NT2/D1 (cell line): Measurements from ENCODE around the gene ORAI2.

Experiments
- DNase-seq: peaks from one replicate; pipeline ENCODE4 v3.0.0-alpha.2; 2011; ENCODE audit warnings: low read depth, low spot score
- H3K27me3 ChIP-seq: 2 replicates; pipeline ENCODE4 v1.6.0; 2011; ENCODE audit warnings: mild to moderate bottlenecking; ENCODE audit not compliant: insufficient read length, insufficient read depth
- H3K36me3 ChIP-seq: 2 replicates; pipeline ENCODE4 v1.6.1; 2011; ENCODE audit warnings: mild to moderate bottlenecking, low read length, mixed read lengths; ENCODE audit not compliant: insufficient read depth, insufficient read length
- H3K4me1 ChIP-seq: 2 replicates; pipeline ENCODE4 v1.5.1; 2011; ENCODE audit not compliant: insufficient read depth, insufficient read length
- H3K4me3 ChIP-seq: 2 replicates; pipeline ENCODE4 v1.5.1; 2011; ENCODE audit warnings: low read depth; ENCODE audit not compliant: insufficient read length
- H3K9ac ChIP-seq: 2 replicates; pipeline ENCODE4 v1.6.0; 2011; ENCODE audit warnings: low read depth; ENCODE audit not compliant: insufficient read length
- H3K9me3 ChIP-seq: 2 replicates; pipeline ENCODE4 v1.5.1; 2011; ENCODE audit warnings: mild to moderate bottlenecking, low read length; ENCODE audit not compliant: insufficient read depth
- SUZ12 ChIP-seq: IDR thresholded peaks from 2 replicates; pipeline ENCODE4 v1.6.1; 2011; ENCODE audit not compliant: insufficient read length, insufficient read depth; ENCODE audit errors: extremely low read depth
- YY1 ChIP-seq: IDR thresholded peaks from 2 replicates; pipeline ENCODE4 v1.6.1; 2011; ENCODE audit not compliant: insufficient read length, insufficient read depth
- ZNF274 ChIP-seq: IDR thresholded peaks from 2 replicates; pipeline ENCODE4 v1.6.1; 2011; ENCODE audit warnings: mild to moderate bottlenecking, low read depth, low read length

Gene ORAI2

DNA sequence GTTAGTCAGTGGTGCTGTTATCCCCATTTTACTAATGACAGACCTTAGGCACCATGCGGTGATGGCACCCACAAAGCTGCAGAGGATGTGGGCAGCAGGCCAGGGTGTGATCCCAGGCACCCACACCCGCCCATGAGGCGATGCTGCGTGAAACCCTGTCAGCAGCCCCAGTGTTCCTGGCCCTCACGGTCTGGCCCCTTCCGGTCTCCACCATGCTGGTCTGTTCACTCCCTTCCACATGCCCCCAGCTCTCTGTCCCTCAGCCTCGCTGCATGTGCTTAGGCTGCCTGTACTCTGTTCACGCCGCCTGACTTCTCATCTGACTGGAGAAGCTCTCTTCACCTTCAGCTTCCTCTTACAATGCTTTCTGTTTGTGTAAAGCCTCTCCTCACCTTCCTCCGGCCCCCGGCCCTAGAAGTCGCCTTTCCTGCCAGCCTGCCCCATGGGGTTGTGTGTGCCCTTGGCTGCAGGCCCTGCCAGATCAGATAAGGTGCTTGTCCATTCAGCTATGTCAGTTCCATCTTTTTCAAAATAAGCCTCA lies 17.6 kb upstream of the ORAI2 start:
- no peaks in the 10 kb centered on the region for H3K27me3 ChIP-seq
- no peak for DNase-seq
- peaks cover 68% of the 10 kb centered on the region for H3K36me3 ChIP-seq
- H3K9me3 ChIP-seq, result no peaks in the 10 kb centered on the region
- peak overlapping the region; percentile 32 for H3K9ac ChIP-seq
- no peak overlapping the region for H3K4me3 ChIP-seq
- no peaks in the 10 kb centered on the region for H3K4me1 ChIP-seq
- TF ChIP-seq SUZ12 (no peak), ZNF274 (no peak), YY1 (no peak)

- no peaks in the 10 kb centered on the region for H3K4me1 ChIP-seq
- peaks cover 68% of the 10 kb centered on the region for H3K36me3 ChIP-seq
- H3K27me3 ChIP-seq, result no peaks in the 10 kb centered on the region
- H3K4me3 ChIP-seq, result no peak overlapping the region
- H3K9ac ChIP-seq, result no peak overlapping the region
- no peak for DNase-seq
- TF ChIP-seq SUZ12 (no peak), ZNF274 (no peak), YY1 (no peak)
- H3K9me3 ChIP-seq, result no peaks in the 10 kb centered on the region
Measured at GRCh38 chr7:102416406-102416805, 17.0 kb upstream of the ORAI2 start.

- no peak for TF ChIP-seq ZNF274
- Histone ChIP-seq H3K36me3 (peaks cover 68% of the 10 kb centered on the region), H3K9me3 (no peaks in the 10 kb centered on the region), H3K27me3 (no peaks in the 10 kb centered on the region), H3K4me3 (no peak overlapping the region), H3K9ac (no peak overlapping the region), H3K4me1 (no peaks in the 10 kb centered on the region)
- no peak for DNase-seq
Measured at GRCh38 chr7:102417105-102417504, 16.3 kb upstream of the ORAI2 start.

GRCh38 chr7:102418592-102418991 lies 14.8 kb upstream of the ORAI2 start:
- no peak for TF ChIP-seq YY1
- TF ChIP-seq ZNF274, result no peak
- no peak for TF ChIP-seq SUZ12
- no peak for DNase-seq
- Histone ChIP-seq H3K9ac (no peak overlapping the region), H3K9me3 (no peaks in the 10 kb centered on the region), H3K27me3 (no peaks in the 10 kb centered on the region), H3K4me1 (no peaks in the 10 kb centered on the region), H3K36me3 (peaks cover 54% of the 10 kb centered on the region), H3K4me3 (no peak overlapping the region)

DNA sequence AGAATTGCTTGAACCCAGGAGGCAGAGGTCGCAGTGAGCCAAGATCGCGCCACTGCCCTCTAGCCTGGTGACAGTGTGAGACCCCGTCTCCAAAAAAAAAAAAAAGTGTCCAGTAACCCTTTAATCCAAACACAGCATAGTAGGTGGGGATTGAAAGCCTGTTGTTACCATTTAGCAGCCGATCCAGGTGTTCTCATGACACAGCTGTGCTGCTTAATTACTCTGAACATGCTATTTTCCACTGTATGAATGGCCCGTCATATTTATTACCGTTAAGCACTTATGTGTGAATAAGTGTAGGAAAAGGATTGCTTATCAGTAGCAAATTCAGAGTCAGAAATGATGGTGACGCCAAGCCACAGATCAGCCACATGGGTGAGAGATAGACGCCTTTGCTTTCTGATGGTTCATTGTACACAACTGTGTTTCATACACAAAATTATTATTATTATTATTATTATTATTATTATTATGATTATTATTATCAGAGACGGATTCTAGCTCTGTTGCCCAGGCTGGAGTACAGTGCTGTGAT lies 11.6 kb upstream of the ORAI2 start:
- H3K9me3 ChIP-seq, result no peaks in the 10 kb centered on the region
- H3K27me3 ChIP-seq, result no peaks in the 10 kb centered on the region
- no peak for DNase-seq
- no peak overlapping the region for H3K9ac ChIP-seq
- TF ChIP-seq SUZ12, result no peak
- no peak for TF ChIP-seq ZNF274
- no peak for TF ChIP-seq YY1
- no peak overlapping the region for H3K4me3 ChIP-seq
- peaks cover 62% of the 10 kb centered on the region for H3K36me3 ChIP-seq
- no peaks in the 10 kb centered on the region for H3K4me1 ChIP-seq

GRCh38 chr7:102424129-102424551 lies 9.2 kb upstream of the ORAI2 start:
- H3K36me3 ChIP-seq, result peaks cover 56% of the 10 kb centered on the region
- DNase-seq, result no peak
- H3K4me3 ChIP-seq, result no peak overlapping the region
- H3K27me3 ChIP-seq, result no peaks in the 10 kb centered on the region
- no peaks in the 10 kb centered on the region for H3K9me3 ChIP-seq
- TF ChIP-seq ZNF274, result no peak
- no peaks in the 10 kb centered on the region for H3K4me1 ChIP-seq
- no peak overlapping the region for H3K9ac ChIP-seq

- H3K4me1 ChIP-seq, result no peaks in the 10 kb centered on the region
- peaks cover 52% of the 10 kb centered on the region for H3K36me3 ChIP-seq
- TF ChIP-seq SUZ12, result no peak
- no peak for TF ChIP-seq ZNF274
- TF ChIP-seq YY1, result no peak
- no peak overlapping the region for H3K9ac ChIP-seq
- H3K4me3 ChIP-seq, result no peak overlapping the region
- no peak for DNase-seq
- no peaks in the 10 kb centered on the region for H3K27me3 ChIP-seq
- H3K9me3 ChIP-seq, result no peaks in the 10 kb centered on the region
Measured at GRCh38 chr7:102424787-102425218, 8.6 kb upstream of the ORAI2 start.
